HG03439 (cell line): ENCODE data around the gene FREM3.
A peak's percentile ranks its signal among the peaks of the same experiment; 100 is the strongest.
"Not testable (repeated sequence)": the region's sequence is repeated elsewhere in the genome, so short reads cannot be mapped to it uniquely, and the experiment has no call there.

Experiments
- ATAC-seq: cut with Tn5 transposase; IDR thresholded peaks from one replicate; pipeline ENCODE4 v1.9.1; 2021; ENCODE audit warnings: mild to moderate bottlenecking, moderate library complexity; ENCODE audit not compliant: unreplicated experiment

FREM3 gene

DNA sequence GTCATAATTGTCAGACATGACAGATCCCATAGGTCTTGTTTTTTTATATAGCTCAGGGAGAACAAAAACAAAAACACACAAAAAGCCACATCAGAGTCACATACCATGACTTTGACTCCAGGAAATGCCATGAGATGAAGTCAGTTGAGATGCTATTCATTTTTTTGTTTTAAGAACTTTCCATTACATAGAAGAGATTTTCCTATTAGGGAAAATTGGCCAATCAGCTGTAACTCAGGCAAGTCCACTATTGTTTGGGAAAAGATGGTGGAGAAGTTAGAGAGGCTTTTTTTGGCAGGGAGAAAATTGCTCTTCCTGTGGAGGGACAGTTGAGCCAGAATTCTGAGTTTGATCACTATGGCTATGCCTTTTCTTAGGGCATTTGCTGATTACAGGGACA lies 114.4 kb downstream of the FREM3 start:
- ATAC-seq: no peak

DNA sequence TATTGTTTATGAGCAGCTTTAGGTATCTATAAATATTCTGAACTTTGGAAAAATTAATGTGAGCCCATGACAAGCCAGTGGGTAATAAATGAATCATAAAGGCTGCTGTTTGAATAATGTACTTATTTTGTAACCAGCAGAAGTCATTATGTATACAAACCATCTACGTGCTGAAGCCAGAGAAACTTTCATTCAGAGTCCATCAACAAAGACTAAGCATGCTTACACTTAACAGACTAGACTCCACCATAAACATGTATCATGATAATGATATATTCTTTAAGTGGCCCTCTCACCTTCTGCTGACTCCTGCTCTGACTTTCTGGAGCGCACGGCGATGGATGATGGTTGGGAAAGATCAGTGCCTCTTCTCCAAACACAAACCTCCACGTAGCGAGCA lies 114.9 kb downstream of the FREM3 start:
- ATAC-seq: no peak

- no peak for ATAC-seq
Measured at GRCh38 chr4:143581331-143581946, 119.0 kb downstream of the FREM3 start.

- ATAC-seq: no peak
Measured at GRCh38 chr4:143575331-143575730, 125.1 kb downstream of the FREM3 start.

GRCh38 chr4:143564472-143564871 lies 136.0 kb downstream of the FREM3 start:
- no peak for ATAC-seq

GRCh38 chr4:143559757-143560147 lies 140.7 kb downstream of the FREM3 start:
- peak; percentile 17 for ATAC-seq

- ATAC-seq: peak; percentile 85
Measured at GRCh38 chr4:143558823-143559756, 141.4 kb downstream of the FREM3 start.

GRCh38 chr4:143558286-143558685 lies 142.2 kb downstream of the FREM3 start:
- no peak for ATAC-seq

GRCh38 chr4:143555676-143556075 lies 144.8 kb downstream of the FREM3 start:
- ATAC-seq: no peak

- peak; percentile 59 for ATAC-seq
Measured at GRCh38 chr4:143554728-143555597, 145.5 kb downstream of the FREM3 start.

- no peak for ATAC-seq
Measured at GRCh38 chr4:143549928-143550327, 150.5 kb downstream of the FREM3 start.

- no peak for ATAC-seq
Measured at GRCh38 chr4:143539670-143540023, 160.8 kb downstream of the FREM3 start.

- no peak for ATAC-seq
Measured at GRCh38 chr4:143538979-143539669, 161.4 kb downstream of the FREM3 start.

- ATAC-seq: no peak
Measured at GRCh38 chr4:143531788-143532491, 168.5 kb downstream of the FREM3 start.

- ATAC-seq: no peak
Measured at GRCh38 chr4:143531380-143531779, 169.1 kb downstream of the FREM3 start.

DNA sequence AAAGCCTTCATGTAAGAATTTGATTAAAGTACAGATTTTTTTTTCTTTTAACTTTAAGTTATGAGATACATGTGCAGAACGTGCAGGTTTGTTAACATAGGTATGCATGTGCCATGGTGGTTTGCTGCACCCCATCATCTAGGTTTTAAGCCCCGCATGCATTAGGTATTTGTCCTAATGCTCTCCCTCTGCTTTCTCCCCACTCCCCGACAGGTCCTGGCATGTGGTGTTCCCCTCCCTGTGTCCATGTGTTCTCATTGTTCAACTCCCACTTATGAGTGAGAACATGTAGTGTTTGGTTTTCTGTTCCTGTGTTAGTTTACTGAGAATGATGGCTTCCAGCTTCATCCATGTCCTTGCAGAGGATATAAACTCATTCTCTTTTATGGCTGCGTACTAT lies 172.4 kb downstream of the FREM3 start:
- not testable (repeated sequence) for ATAC-seq
